Naive thymus-derived CD4-positive, alpha-beta T cell (primary cell): ENCODE measurements around the gene ZNF234. TPM values are rescaled to one million over a fixed set of nuclear protein-coding genes. Genes with fewer than 3 reads are reported as not detected.
"Not testable (repeated sequence)": the region's sequence is repeated elsewhere in the genome, so short reads cannot be mapped to it uniquely, and the experiment has no call there.

Source experiments
- ATAC-seq: fragments of 150-1000 bp; cut with Tn5 transposase; 2 replicates; pipeline ENCODE4 v1.10.0; 2021; ENCODE audit warnings: mild to moderate bottlenecking, moderate library complexity
- CTCF ChIA-PET: fragments of 350-600 bp; sonication (Branson Sonifier 250); formaldehyde crosslinking; loops from one replicate; lab custom pipeline; 2021; ENCODE audit warnings: antibody characterized with exemption; lab: Charles Lee
- POLR2A ChIA-PET: fragments of 350-600 bp; sonication (Branson Sonifier 250); formaldehyde crosslinking; loops from one replicate; lab custom pipeline; 2021; ENCODE audit warnings: antibody characterized with exemption, inconsistent platforms; lab: Charles Lee
- DNase-seq, 9 donors: peaks; one replicate each; pipeline versions ENCODE4 v3.0.0 to v3.0.0-alpha.2; 2020 to 2022; ENCODE audit warnings: mixed read lengths in 1 of 9
- H3K27ac ChIP-seq: one replicate; pipeline ENCODE4 v1.7.0; 2013; ENCODE audit warnings: mild to moderate bottlenecking, low read depth, low read length, moderate library complexity
- H3K27me3 ChIP-seq, 2 donors: one replicate each; pipeline ENCODE4 v1.7.0; 2013; ENCODE audit warnings: low read length in 2 of 2, mild to moderate bottlenecking in 2 of 2, moderate library complexity in 2 of 2; ENCODE audit not compliant: control insufficient read depth in 2 of 2, insufficient read depth in 2 of 2
- H3K36me3 ChIP-seq, 3 experiments: 1 replicate in 2 of 3; 2 replicates in 1 of 3; pipeline ENCODE4 v1.7.0; 2013; ENCODE audit warnings: low read length in 3 of 3, mild to moderate bottlenecking in 3 of 3, moderate library complexity in 1 of 3; ENCODE audit not compliant: insufficient read depth in 3 of 3, control insufficient read depth in 2 of 3
- H3K4me1 ChIP-seq, 2 donors: one replicate each; pipeline ENCODE4 v1.7.0; 2013; ENCODE audit warnings: low read length in 2 of 2, mild to moderate bottlenecking in 2 of 2, moderate library complexity in 1 of 2; ENCODE audit not compliant: control insufficient read depth in 2 of 2, insufficient read depth in 2 of 2
- H3K4me3 ChIP-seq: 2 replicates; pipeline ENCODE4 v1.7.0; 2013; ENCODE audit warnings: mild to moderate bottlenecking, low read length
- H3K9me3 ChIP-seq, 3 experiments: 1 replicate in 2 of 3; 2 replicates in 1 of 3; pipeline ENCODE4 v1.7.0; 2013; ENCODE audit warnings: low read length in 3 of 3; ENCODE audit not compliant: control insufficient read depth in 2 of 3
- H3K27ac Mint-ChIP-seq, 9 donors: one replicate each; pipeline ENCODE4 v1.8.0; 2020 to 2022; ENCODE audit warnings: mixed read lengths in 9 of 9, mild to moderate bottlenecking in 8 of 9, moderate library complexity in 5 of 9, inconsistent platforms in 2 of 9
- H3K27me3 Mint-ChIP-seq, 5 donors: one replicate each; pipeline ENCODE4 v1.8.0; 2021 to 2022; ENCODE audit warnings: mixed read lengths in 5 of 5, mild to moderate bottlenecking in 1 of 5
- H3K36me3 Mint-ChIP-seq, 5 donors: one replicate each; pipeline ENCODE4 v1.8.0; 2020 to 2022; ENCODE audit warnings: mixed read lengths in 5 of 5, mild to moderate bottlenecking in 3 of 5, inconsistent platforms in 1 of 5
- H3K4me1 Mint-ChIP-seq, 7 donors: one replicate each; pipeline ENCODE4 v1.8.0; 2020 to 2022; ENCODE audit warnings: mixed read lengths in 7 of 7, mild to moderate bottlenecking in 3 of 7, inconsistent platforms in 1 of 7
- H3K4me3 Mint-ChIP-seq, 10 donors: one replicate each; pipeline ENCODE4 v1.8.0; 2020 to 2022; ENCODE audit warnings: mild to moderate bottlenecking in 10 of 10, mixed read lengths in 10 of 10, moderate library complexity in 6 of 10, inconsistent platforms in 2 of 10
- H3K9me3 Mint-ChIP-seq, 11 donors: one replicate each; pipeline ENCODE4 v1.8.0; 2020 to 2022; ENCODE audit warnings: mixed read lengths in 11 of 11, mild to moderate bottlenecking in 4 of 11, inconsistent platforms in 1 of 11, moderate library complexity in 1 of 11
- intact Hi-C, 2 donors: fragments of 100-400 bp; cut with micrococcal nuclease; formaldehyde crosslinking; loops; one replicate each; pipeline ENCODE4 v1.15.1; 2023
- polyA plus RNA-seq, 2 donors: library from polyadenylated mRNA; unstranded; fragments of 300-500 nt; fragmentation: Illumina TruSeq; gene quantifications; one replicate each; pipeline ENCODE4 v1.2.3, GENCODE V29; 2021
- total RNA-seq, 6 experiments: library from RNA in 5 of 6; stranded (reverse) in 5 of 6; gene quantifications; 1 replicate in 5 of 6; 2 replicates in 1 of 6; pipeline ENCODE4 v1.2.3 and lab custom pipeline; 2021 to 2026

The ZNF234 gene
- total and polyA plus RNA-seq, 7 experiments from 2014 or later, result 2.8 to 25.2 (median 9.5) TPM

DNA sequence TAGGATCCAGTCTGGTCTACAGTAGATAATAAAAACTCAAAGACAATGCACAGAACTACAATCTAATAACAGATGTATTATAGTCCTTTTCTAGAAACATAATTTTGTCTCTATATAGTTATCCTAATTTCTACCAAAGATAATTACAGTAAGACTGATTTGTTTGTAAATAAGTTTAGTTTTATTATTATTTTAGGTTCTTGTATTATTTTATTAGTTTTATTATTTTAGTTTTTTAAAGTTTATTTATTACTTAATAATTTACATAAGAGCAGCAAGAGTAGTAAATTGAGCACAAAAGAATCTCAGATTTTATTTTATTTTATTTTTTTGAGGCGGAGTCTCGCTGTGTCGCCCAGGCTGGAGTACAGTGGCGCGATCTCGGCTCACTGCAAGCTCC lies 48.7 kb downstream of the ZNF234 start:
- no peak overlapping the region for H3K4me3 Mint-ChIP-seq
- H3K4me1 Mint-ChIP-seq, result no peaks in the 10 kb centered on the region
- Histone ChIP-seq H3K27ac (no peak overlapping the region), H3K27me3 (no peaks in the 10 kb centered on the region), H3K36me3 (no peaks in the 10 kb centered on the region), H3K4me3 (no peak overlapping the region), H3K9me3 (peaks cover 3 to 16% (median 5%) of the 10 kb centered on the region in 3 experiments), H3K4me1 (no peaks in the 10 kb centered on the region)
- intact Hi-C loops, result no loop called here
- ChIA-PET CTCF (interaction anchor here (0.5 kb wide), 1 partner anchor 508 kb away, joined by 3 read pairs; no protein-coding TSS in a partner anchor), POLR2A (no interaction called here)
- no peak for DNase-seq
- peaks cover 0 to 40% (median 20%) of the 10 kb centered on the region in 5 donors for H3K36me3 Mint-ChIP-seq
- peaks cover 0 to 8% (median 0%) of the 10 kb centered on the region in 5 donors for H3K27me3 Mint-ChIP-seq
- H3K9me3 Mint-ChIP-seq, result peaks cover 10 to 82% (median 51%) of the 10 kb centered on the region in 11 donors
- no peak for ATAC-seq
- H3K27ac Mint-ChIP-seq, result no peak overlapping the region

DNA sequence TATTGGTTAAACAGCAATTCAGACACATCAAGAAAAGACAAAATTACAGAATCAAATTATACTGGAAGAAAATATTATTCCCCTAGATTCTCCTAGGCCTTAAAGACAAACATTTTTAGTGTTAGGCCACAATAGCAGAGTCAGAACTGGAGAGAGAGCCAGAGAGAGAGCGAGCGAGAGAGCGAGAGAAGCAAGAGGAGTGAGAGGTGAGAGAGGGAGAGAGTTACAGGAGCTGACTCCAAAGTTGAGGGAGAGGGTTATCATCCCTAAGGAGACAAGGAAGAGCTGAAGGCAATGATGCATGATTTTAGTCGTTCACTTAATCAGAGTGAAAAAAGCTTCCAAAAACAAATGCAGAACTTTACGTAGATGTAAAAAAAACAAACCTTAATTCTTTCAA lies 50.8 kb downstream of the ZNF234 start:
- Mint-ChIP-seq H3K4me3 (no peak overlapping the region), H3K27ac (peak overlapping the region in 1 of 9 donors; percentile 9), H3K36me3 (peaks cover 0 to 46% (median 25%) of the 10 kb centered on the region in 5 donors), H3K9me3 (peaks cover 10 to 82% (median 45%) of the 10 kb centered on the region in 11 donors), H3K4me1 (no peaks in the 10 kb centered on the region), H3K27me3 (peaks cover 0 to 8% (median 0%) of the 10 kb centered on the region in 5 donors)
- H3K27me3 ChIP-seq, result no peaks in the 10 kb centered on the region
- H3K36me3 ChIP-seq, result no peaks in the 10 kb centered on the region
- no peak overlapping the region for H3K4me3 ChIP-seq
- H3K27ac ChIP-seq, result no peak overlapping the region
- no peak for DNase-seq
- ATAC-seq, result no peak
- H3K9me3 ChIP-seq, result peaks cover 3 to 28% (median 5%) of the 10 kb centered on the region in 3 experiments
- CTCF ChIA-PET, result no interaction called here
- intact Hi-C loops, result no loop called here
- H3K4me1 ChIP-seq, result no peaks in the 10 kb centered on the region
- POLR2A ChIA-PET, result interaction anchor here (0.6 kb wide), 1 partner anchor 288 kb away, joined by 4 read pairs; no protein-coding TSS in a partner anchor

DNA sequence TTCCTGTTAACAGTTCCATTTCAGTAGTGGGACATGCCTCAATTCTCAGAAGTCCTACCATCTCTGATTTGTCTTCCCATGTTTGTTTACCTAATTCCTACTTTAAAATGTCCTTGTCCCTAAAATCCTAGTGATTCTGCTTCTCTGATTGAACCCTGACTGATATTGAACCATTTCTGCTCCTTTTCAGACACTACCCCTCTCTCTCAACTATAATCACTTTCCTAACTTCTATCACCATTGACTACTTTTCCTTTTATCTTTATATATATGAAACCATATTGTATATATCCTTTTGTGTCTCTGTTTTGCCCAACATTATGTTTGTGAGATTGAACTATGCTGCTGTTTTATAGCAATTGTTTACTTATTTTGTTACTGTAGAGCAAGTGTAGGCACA lies 55.4 kb downstream of the ZNF234 start:
- intact Hi-C loops, result no loop called here
- DNase-seq, result no peak
- H3K4me3 Mint-ChIP-seq, result no peak overlapping the region
- ChIA-PET POLR2A (no interaction called here), CTCF (no interaction called here)
- Histone ChIP-seq H3K4me1 (no peaks in the 10 kb centered on the region), H3K36me3 (no peaks in the 10 kb centered on the region), H3K4me3 (no peak overlapping the region), H3K27ac (no peak overlapping the region), H3K9me3 (peaks cover under 1 to 33% (median 3%) of the 10 kb centered on the region in 3 experiments), H3K27me3 (no peaks in the 10 kb centered on the region)
- no peaks in the 10 kb centered on the region for H3K4me1 Mint-ChIP-seq
- ATAC-seq, result no peak
- H3K36me3 Mint-ChIP-seq, result peaks cover 0 to 27% (median 13%) of the 10 kb centered on the region in 5 donors
- H3K9me3 Mint-ChIP-seq, result peaks cover 5 to 96% (median 35%) of the 10 kb centered on the region in 11 donors
- H3K27ac Mint-ChIP-seq, result no peak overlapping the region
- peaks cover 0 to 6% (median 5%) of the 10 kb centered on the region in 5 donors for H3K27me3 Mint-ChIP-seq

DNA sequence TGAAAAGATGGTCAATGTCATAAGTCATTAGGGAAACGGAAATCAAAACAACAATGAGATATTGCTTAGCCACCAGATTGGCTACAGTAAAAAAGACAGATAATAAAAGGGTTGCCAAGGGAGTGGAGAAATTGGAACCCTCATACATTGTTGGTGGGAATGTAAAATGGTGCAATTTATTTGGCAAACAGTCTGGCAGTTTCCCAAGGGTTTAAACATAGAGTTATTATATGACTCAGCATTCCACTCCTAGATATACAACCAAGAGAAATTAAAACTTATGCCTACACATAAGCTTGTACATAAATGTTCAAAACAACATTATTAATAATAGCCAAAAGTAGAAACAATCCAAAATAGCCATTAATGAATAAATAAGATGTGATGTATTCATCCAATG lies 61.1 kb downstream of the ZNF234 start:
- peaks cover 4 to 82% (median 35%) of the 10 kb centered on the region in 11 donors for H3K9me3 Mint-ChIP-seq
- no peak overlapping the region for H3K4me3 Mint-ChIP-seq
- H3K36me3 Mint-ChIP-seq, result peaks cover 4 to 14% (median 7%) of the 10 kb centered on the region in 5 donors
- Histone ChIP-seq H3K27me3 (no peaks in the 10 kb centered on the region), H3K4me1 (peaks cover 0 to 6% of the 10 kb centered on the region in 2 donors), H3K36me3 (peaks cover 0 to 2% (median 0%) of the 10 kb centered on the region in 3 experiments), H3K9me3 (peaks cover 0 to 5% (median 5%) of the 10 kb centered on the region in 3 experiments), H3K4me3 (no peak overlapping the region), H3K27ac (no peak overlapping the region)
- ATAC-seq (no peak), DNase-seq (no peak)
- no peak overlapping the region for H3K27ac Mint-ChIP-seq
- CTCF ChIA-PET, result no interaction called here
- peaks cover 0 to 27% (median 18%) of the 10 kb centered on the region in 5 donors for H3K27me3 Mint-ChIP-seq
- intact Hi-C loops, result loop anchor here in 1 of 2 donors (10.0 kb wide), 1 partner anchor 378 kb away; the partner anchor contains the start of gene ZNF283
- POLR2A ChIA-PET, result no interaction called here
- H3K4me1 Mint-ChIP-seq, result peaks cover 5 to 6% (median 6%) of the 10 kb centered on the region in 7 donors

DNA sequence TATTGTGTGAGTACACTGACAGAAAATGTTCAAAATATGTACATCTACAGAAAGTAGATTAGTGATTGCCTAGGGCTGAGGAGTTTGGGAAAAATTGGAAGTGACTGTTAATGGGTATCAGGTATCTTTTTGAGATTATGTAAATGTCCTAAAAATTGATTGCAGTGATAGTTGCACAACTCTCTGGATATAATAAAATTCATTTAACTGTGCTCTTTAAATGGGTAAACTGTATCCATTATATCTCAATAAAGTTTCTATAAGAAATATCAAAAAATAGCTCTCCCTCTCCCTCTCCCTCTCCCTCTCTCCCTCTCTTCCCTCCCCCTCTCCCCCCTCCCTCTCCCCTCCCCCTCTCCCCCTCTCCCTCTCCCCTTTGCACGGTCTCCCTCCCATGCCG lies 61.6 kb downstream of the ZNF234 start:
- POLR2A ChIA-PET, result no interaction called here
- H3K27ac ChIP-seq, result no peak overlapping the region
- peaks cover 4 to 14% (median 7%) of the 10 kb centered on the region in 5 donors for H3K36me3 Mint-ChIP-seq
- no peak overlapping the region for H3K4me3 ChIP-seq
- peaks cover 0 to 5% (median 5%) of the 10 kb centered on the region in 3 experiments for H3K9me3 ChIP-seq
- ATAC-seq, result no peak
- H3K4me1 ChIP-seq, result peaks cover 0 to 11% of the 10 kb centered on the region in 2 donors
- CTCF ChIA-PET, result no interaction called here
- H3K36me3 ChIP-seq, result peaks cover 0 to 3% (median 0%) of the 10 kb centered on the region in 3 experiments
- H3K4me3 Mint-ChIP-seq, result no peak overlapping the region
- peaks cover 7 to 11% (median 10%) of the 10 kb centered on the region in 7 donors for H3K4me1 Mint-ChIP-seq
- peaks cover 4 to 82% (median 34%) of the 10 kb centered on the region in 11 donors for H3K9me3 Mint-ChIP-seq
- H3K27me3 ChIP-seq, result no peaks in the 10 kb centered on the region
- peaks cover 0 to 27% (median 18%) of the 10 kb centered on the region in 5 donors for H3K27me3 Mint-ChIP-seq
- intact Hi-C loops, result loop anchor here in 1 of 2 donors (10.0 kb wide), 1 partner anchor 378 kb away; the partner anchor contains the start of gene ZNF283
- no peak overlapping the region for H3K27ac Mint-ChIP-seq
- no peak for DNase-seq

DNA sequence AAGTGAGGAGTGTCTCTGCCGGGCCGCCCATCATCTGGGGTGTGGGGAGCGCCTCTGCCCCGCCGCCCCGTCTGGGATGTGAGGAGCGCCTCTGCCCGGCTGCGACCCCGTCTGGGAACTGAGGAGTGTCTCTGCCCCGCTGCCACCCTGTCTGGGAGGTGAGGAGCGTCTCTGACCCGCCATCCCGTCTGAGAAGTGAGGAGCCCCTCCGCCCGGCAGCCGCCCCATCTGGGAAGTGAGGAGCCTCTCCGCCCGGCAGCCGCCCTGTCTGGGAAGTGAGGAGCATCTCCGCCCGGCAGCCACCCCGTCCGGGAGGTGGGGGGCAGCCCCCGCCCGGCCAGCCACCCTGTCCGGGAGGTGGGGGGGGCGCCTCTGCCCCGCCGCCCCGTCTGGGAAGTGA lies 62.5 kb downstream of the ZNF234 start:
- H3K4me3 Mint-ChIP-seq, H3K36me3 ChIP-seq, H3K27me3 ChIP-seq, H3K27ac ChIP-seq, POLR2A ChIA-PET, H3K9me3 ChIP-seq, DNase-seq, ATAC-seq, H3K27ac Mint-ChIP-seq, CTCF ChIA-PET, H3K4me3 ChIP-seq: not testable (repeated sequence)
- H3K9me3 Mint-ChIP-seq, result peaks cover 4 to 82% (median 33%) of the 10 kb centered on the region in 11 donors
- peaks cover 7 to 14% (median 10%) of the 10 kb centered on the region in 7 donors for H3K4me1 Mint-ChIP-seq
- H3K4me1 ChIP-seq, result peaks cover 0 to 11% of the 10 kb centered on the region in 2 donors
- H3K27me3 Mint-ChIP-seq, result peaks cover 0 to 27% (median 18%) of the 10 kb centered on the region in 5 donors
- intact Hi-C loops, result loop anchor here in 1 of 2 donors (10.0 kb wide), 1 partner anchor 379 kb away; the partner anchor contains the start of gene ZNF283
- peaks cover 4 to 14% (median 7%) of the 10 kb centered on the region in 5 donors for H3K36me3 Mint-ChIP-seq
